DOHH2 (cell line): ENCODE data around the gene PFKL.

ENCODE experiments used
- H3F3A ChIP-seq: fragments of 200-600 bp; sonication (generic), shearing (Covaris generic); 2 replicates; pipeline ENCODE4 v1.6.0; 2016; ENCODE audit warnings: antibody characterized with exemption, mild to moderate bottlenecking; ENCODE audit not compliant: control insufficient read depth, insufficient read depth
- H3K27ac ChIP-seq: fragments of 200-600 bp; sonication (generic); 2 replicates; pipeline ENCODE4 v1.5.1; 2014; ENCODE audit warnings: low read depth, mild to moderate bottlenecking, low read length, moderate library complexity
- H3K27me3 ChIP-seq: fragments of 200-600 bp; sonication (generic); 2 replicates; pipeline ENCODE4 v1.6.1; 2014; ENCODE audit warnings: mild to moderate bottlenecking, low read length, mixed read lengths; ENCODE audit not compliant: control insufficient read depth
- H3K36me3 ChIP-seq: fragments of 200-600 bp; sonication (generic); 2 replicates; pipeline ENCODE4 v1.6.1; 2014; ENCODE audit warnings: mild to moderate bottlenecking, low read length, moderate library complexity, mixed read lengths; ENCODE audit not compliant: control insufficient read depth
- H3K4me1 ChIP-seq: fragments of 200-600 bp; sonication (generic); 2 replicates; pipeline ENCODE4 v1.6.1; 2014; ENCODE audit warnings: mild to moderate bottlenecking, low read length, mixed read lengths; ENCODE audit not compliant: control insufficient read depth
- H3K4me2 ChIP-seq: fragments of 200-600 bp; sonication (generic); 2 replicates; pipeline ENCODE4 v1.6.0; 2014; ENCODE audit warnings: mild to moderate bottlenecking, low read length, moderate library complexity
- H3K4me3 ChIP-seq: fragments of 200-600 bp; sonication (generic); 2 replicates; pipeline ENCODE4 v1.5.1; 2014; ENCODE audit warnings: mild to moderate bottlenecking, low read length, mixed read lengths
- H3K79me2 ChIP-seq: fragments of 200-600 bp; sonication (generic); 2 replicates; pipeline ENCODE4 v1.6.1; 2014; ENCODE audit warnings: mild to moderate bottlenecking, low read length, mixed read lengths; ENCODE audit not compliant: control insufficient read depth
- H3K9me2 ChIP-seq: fragments of 200-600 bp; sonication (generic); replicated peaks from 2 replicates; pipeline ENCODE4 v1.6.1; 2014; ENCODE audit warnings: mild to moderate bottlenecking, low read length, mixed read lengths; ENCODE audit not compliant: control insufficient read depth
- H3K9me3 ChIP-seq: fragments of 200-600 bp; sonication (generic); 2 replicates; pipeline ENCODE4 v1.6.1; 2014; ENCODE audit warnings: antibody characterized with exemption, low read length, mixed read lengths; ENCODE audit not compliant: control insufficient read depth, insufficient read depth
- H4K20me1 ChIP-seq: fragments of 200-600 bp; sonication (generic); 2 replicates; pipeline ENCODE4 v1.6.0; 2014; ENCODE audit warnings: low read depth, mild to moderate bottlenecking, antibody characterized with exemption, low read length, moderate library complexity; ENCODE audit not compliant: control insufficient read depth, insufficient read depth
- CTCF ChIP-seq: fragments of 200-600 bp; sonication (generic); IDR thresholded peaks from one replicate; pipeline ENCODE4 v1.5.1; 2014; ENCODE audit warnings: antibody characterized with exemption, mild to moderate bottlenecking, low read depth, low read length; ENCODE audit not compliant: poor library complexity, severe bottlenecking
- EZH2phosphoT487 ChIP-seq: fragments of 200-600 bp; sonication (generic); IDR thresholded peaks from 2 replicates; pipeline ENCODE4 v1.6.1; 2017; ENCODE audit warnings: borderline replicate concordance, mild to moderate bottlenecking, antibody characterized with exemption, low read length, moderate library complexity, mixed read lengths

PFKL gene

GRCh38 chr21:44296916-44297315, 2.9 kb upstream of the PFKL start:
- Histone ChIP-seq H3K9me3 (no peaks in the 10 kb centered on the region), H3K9me2 (no peaks in the 10 kb centered on the region), H3K36me3 (peaks cover 13% of the 10 kb centered on the region), H3F3A (peaks cover 8% of the 10 kb centered on the region), H3K4me2 (no peak overlapping the region), H3K27me3 (peaks cover 10% of the 10 kb centered on the region), H3K27ac (no peak overlapping the region), H4K20me1 (peaks cover 10% of the 10 kb centered on the region; the same call in 1 of the 2 replicates), H3K79me2 (peaks cover 18% of the 10 kb centered on the region), H3K4me3 (no peak overlapping the region), H3K4me1 (peaks cover 57% of the 10 kb centered on the region)
- TF ChIP-seq EZH2phosphoT487 (no peak), CTCF (no peak)

- TF ChIP-seq EZH2phosphoT487 (no peak), CTCF (peak; percentile 93)
- H3K79me2 ChIP-seq, result peaks cover 26% of the 10 kb centered on the region
- peaks cover 8% of the 10 kb centered on the region for H3F3A ChIP-seq
- H3K4me3 ChIP-seq, result peak overlapping the region; percentile 27
- H3K36me3 ChIP-seq, result peaks cover 21% of the 10 kb centered on the region
- peaks cover 16% of the 10 kb centered on the region; the same call in 1 of the 2 replicates for H4K20me1 ChIP-seq
- no peaks in the 10 kb centered on the region for H3K9me2 ChIP-seq
- H3K27me3 ChIP-seq, result peaks cover 10% of the 10 kb centered on the region
- peak overlapping the region; percentile 97 for H3K4me2 ChIP-seq
- H3K27ac ChIP-seq, result peak overlapping the region; percentile 12; the same call in 1 of the 2 replicates
- H3K9me3 ChIP-seq, result no peaks in the 10 kb centered on the region
- peaks cover 64% of the 10 kb centered on the region for H3K4me1 ChIP-seq
Observed at GRCh38 chr21:44297525-44298290, 2.1 kb upstream of the PFKL start.

GRCh38 chr21:44298301-44298700, 1.6 kb upstream of the PFKL start:
- Histone ChIP-seq H3K27me3 (peaks cover 10% of the 10 kb centered on the region), H3K27ac (peak overlapping the region; percentile 12; the same call in 1 of the 2 replicates), H3K9me2 (no peaks in the 10 kb centered on the region), H3K4me3 (peak overlapping the region; percentile 27), H4K20me1 (peaks cover 16% of the 10 kb centered on the region; the same call in 1 of the 2 replicates), H3F3A (peaks cover 8% of the 10 kb centered on the region), H3K79me2 (peaks cover 32% of the 10 kb centered on the region), H3K36me3 (peaks cover 23% of the 10 kb centered on the region), H3K4me1 (peaks cover 70% of the 10 kb centered on the region), H3K4me2 (peak overlapping the region; percentile 97), H3K9me3 (no peaks in the 10 kb centered on the region)
- TF ChIP-seq EZH2phosphoT487, result no peak
- no peak for TF ChIP-seq CTCF
